ENCODE data around the gene SZRD1. TPM values are rescaled to one million over a fixed set of nuclear protein-coding genes. Genes with fewer than 3 reads are reported as not detected.
"Not testable (repeated sequence)": the region's sequence is repeated elsewhere in the genome, so short reads cannot be mapped to it uniquely, and the experiment has no call there.

Gene SZRD1
- 66.3 TPM for polyA plus RNA-seq (2013, experiment 1 of 2)
- 65.0 TPM for polyA plus RNA-seq (2013, experiment 2 of 2)

GRCh38 chr1:16366722-16367257, at the start of gene SZRD1:
Gene SZRD1 (plus strand): TSS chr1:16367242. CDS start chr1:16367258, 16 bp downstream.
- no peaks in the 10 kb centered on the region for H3K36me3 ChIP-seq (ENCODE audit: insufficient read depth, low read length)
- H3K27ac ChIP-seq (ENCODE audit: low read depth, low read length) = peak within 1 kb of the TSS; percentile 97
- no peaks in the 10 kb centered on the region for H3K9me3 ChIP-seq (ENCODE audit: insufficient read depth, low read depth, low read length)
- H3K9ac ChIP-seq (ENCODE audit: low read depth, low read length) = peak within 1 kb of the TSS; percentile 92
- peaks cover 8% of the 10 kb centered on the region for H3K4me1 ChIP-seq (ENCODE audit: insufficient read depth, low read length)
- no peaks in the 10 kb centered on the region for H3K27me3 ChIP-seq (ENCODE audit: insufficient read depth, low read length)
- 4% methylated on average over 24 of the region's 24 CpGs for WGBS
- peak within 1 kb of the TSS; percentile 88 for H3K4me3 ChIP-seq (ENCODE audit: low read length)

- H3K4me3 ChIP-seq (ENCODE audit: low read length) = no peak overlapping the region
- peaks cover 17% of the 10 kb centered on the region for H3K36me3 ChIP-seq (ENCODE audit: insufficient read depth, low read length)
- no peak overlapping the region for H3K9ac ChIP-seq (ENCODE audit: low read depth, low read length)
- WGBS = 97% methylated on average over 3 of the region's 3 CpGs
- no peak overlapping the region for H3K27ac ChIP-seq (ENCODE audit: low read depth, low read length)
- H3K9me3 ChIP-seq (ENCODE audit: insufficient read depth, low read depth, low read length) = no peaks in the 10 kb centered on the region
- H3K4me1 ChIP-seq (ENCODE audit: insufficient read depth, low read length) = no peaks in the 10 kb centered on the region
- H3K27me3 ChIP-seq (ENCODE audit: insufficient read depth, low read length) = no peaks in the 10 kb centered on the region
Observed at GRCh38 chr1:16318555-16318954, 48.5 kb upstream of the SZRD1 start.

GRCh38 chr1:16321176-16321867, 45.7 kb upstream of the SZRD1 start:
- Histone ChIP-seq H3K4me3 (ENCODE audit: low read length) (no peak overlapping the region), H3K27me3 (ENCODE audit: insufficient read depth, low read length) (no peaks in the 10 kb centered on the region), H3K36me3 (ENCODE audit: insufficient read depth, low read length) (no peaks in the 10 kb centered on the region), H3K27ac (ENCODE audit: low read depth, low read length) (no peak overlapping the region), H3K4me1 (ENCODE audit: insufficient read depth, low read length) (no peaks in the 10 kb centered on the region; the same call in 1 of the 2 replicates), H3K9ac (ENCODE audit: low read depth, low read length) (no peak overlapping the region), H3K9me3 (ENCODE audit: insufficient read depth, low read depth, low read length) (no peaks in the 10 kb centered on the region)
- WGBS = 88% methylated on average over 4 of the region's 4 CpGs

- Histone ChIP-seq H3K9me3 (ENCODE audit: insufficient read depth, low read depth, low read length) (no peaks in the 10 kb centered on the region), H3K4me3 (ENCODE audit: low read length) (no peak overlapping the region), H3K27me3 (ENCODE audit: insufficient read depth, low read length) (no peaks in the 10 kb centered on the region), H3K4me1 (ENCODE audit: insufficient read depth, low read length) (no peaks in the 10 kb centered on the region; the same call in 1 of the 2 replicates), H3K27ac (ENCODE audit: low read depth, low read length) (no peak overlapping the region), H3K9ac (ENCODE audit: low read depth, low read length) (no peak overlapping the region), H3K36me3 (ENCODE audit: insufficient read depth, low read length) (no peaks in the 10 kb centered on the region)
- 95% methylated on average over 5 of the region's 6 CpGs for WGBS
Observed at GRCh38 chr1:16324456-16324890, 42.6 kb upstream of the SZRD1 start.

- Histone ChIP-seq H3K36me3 (ENCODE audit: insufficient read depth, low read length) (no peaks in the 10 kb centered on the region), H3K27ac (ENCODE audit: low read depth, low read length) (no peak overlapping the region), H3K9me3 (ENCODE audit: insufficient read depth, low read depth, low read length) (no peaks in the 10 kb centered on the region), H3K4me1 (ENCODE audit: insufficient read depth, low read length) (no peaks in the 10 kb centered on the region; the same call in 1 of the 2 replicates), H3K9ac (ENCODE audit: low read depth, low read length) (no peak overlapping the region), H3K27me3 (ENCODE audit: insufficient read depth, low read length) (no peaks in the 10 kb centered on the region), H3K4me3 (ENCODE audit: low read length) (no peak overlapping the region)
- 98% methylated on average over 4 of the region's 5 CpGs for WGBS
Observed at GRCh38 chr1:16326833-16327404, 40.1 kb upstream of the SZRD1 start.

- no peaks in the 10 kb centered on the region for H3K36me3 ChIP-seq (ENCODE audit: insufficient read depth, low read length)
- H3K27ac ChIP-seq (ENCODE audit: low read depth, low read length) = no peak overlapping the region
- H3K4me3 ChIP-seq (ENCODE audit: low read length) = no peak overlapping the region
- 97% methylated on average over 7 of the region's 7 CpGs for WGBS
- H3K4me1 ChIP-seq (ENCODE audit: insufficient read depth, low read length) = no peaks in the 10 kb centered on the region
- H3K9me3 ChIP-seq (ENCODE audit: insufficient read depth, low read depth, low read length) = no peaks in the 10 kb centered on the region
- no peak overlapping the region for H3K9ac ChIP-seq (ENCODE audit: low read depth, low read length)
- no peaks in the 10 kb centered on the region for H3K27me3 ChIP-seq (ENCODE audit: insufficient read depth, low read length)
Observed at GRCh38 chr1:16334655-16335340, 32.2 kb upstream of the SZRD1 start.

- Histone ChIP-seq H3K27me3 (ENCODE audit: insufficient read depth, low read length) (no peaks in the 10 kb centered on the region), H3K9ac (ENCODE audit: low read depth, low read length) (no peak overlapping the region), H3K27ac (ENCODE audit: low read depth, low read length) (no peak overlapping the region), H3K4me3 (ENCODE audit: low read length) (no peak overlapping the region), H3K9me3 (ENCODE audit: insufficient read depth, low read depth, low read length) (no peaks in the 10 kb centered on the region), H3K4me1 (ENCODE audit: insufficient read depth, low read length) (no peaks in the 10 kb centered on the region), H3K36me3 (ENCODE audit: insufficient read depth, low read length) (no peaks in the 10 kb centered on the region)
- WGBS = 89% methylated on average over 3 of the region's 5 CpGs
Observed at GRCh38 chr1:16338961-16339360, 28.1 kb upstream of the SZRD1 start.

GRCh38 chr1:16340673-16341072, 26.4 kb upstream of the SZRD1 start:
- Histone ChIP-seq H3K4me1 (ENCODE audit: insufficient read depth, low read length) (no peaks in the 10 kb centered on the region), H3K9ac (ENCODE audit: low read depth, low read length) (no peak overlapping the region), H3K4me3 (ENCODE audit: low read length) (no peak overlapping the region), H3K27me3 (ENCODE audit: insufficient read depth, low read length) (no peaks in the 10 kb centered on the region), H3K27ac (ENCODE audit: low read depth, low read length) (no peak overlapping the region), H3K36me3 (ENCODE audit: insufficient read depth, low read length) (no peaks in the 10 kb centered on the region), H3K9me3 (ENCODE audit: insufficient read depth, low read depth, low read length) (no peaks in the 10 kb centered on the region)
- WGBS = no CpG with 5 or more reads among the region's 1 CpG

GRCh38 chr1:16342331-16343062, 24.5 kb upstream of the SZRD1 start:
- no peaks in the 10 kb centered on the region for H3K36me3 ChIP-seq (ENCODE audit: insufficient read depth, low read length)
- H3K4me3 ChIP-seq (ENCODE audit: low read length) = no peak overlapping the region
- H3K4me1 ChIP-seq (ENCODE audit: insufficient read depth, low read length) = no peaks in the 10 kb centered on the region
- H3K9me3 ChIP-seq (ENCODE audit: insufficient read depth, low read depth, low read length) = no peaks in the 10 kb centered on the region
- WGBS = 90% methylated on average over 5 of the region's 10 CpGs
- no peak overlapping the region for H3K9ac ChIP-seq (ENCODE audit: low read depth, low read length)
- H3K27me3 ChIP-seq (ENCODE audit: insufficient read depth, low read length) = no peaks in the 10 kb centered on the region
- H3K27ac ChIP-seq (ENCODE audit: low read depth, low read length) = no peak overlapping the region

GRCh38 chr1:16343276-16343675, 23.8 kb upstream of the SZRD1 start:
- not testable (repeated sequence) for H3K4me3 ChIP-seq (ENCODE audit: low read length); H3K27me3 ChIP-seq (ENCODE audit: insufficient read depth, low read length); H3K9me3 ChIP-seq (ENCODE audit: insufficient read depth, low read depth, low read length); H3K36me3 ChIP-seq (ENCODE audit: insufficient read depth, low read length); H3K9ac ChIP-seq (ENCODE audit: low read depth, low read length); H3K4me1 ChIP-seq (ENCODE audit: insufficient read depth, low read length); H3K27ac ChIP-seq (ENCODE audit: low read depth, low read length)
- 96% methylated on average over 6 of the region's 6 CpGs for WGBS

Data from HUES64 (cell line).